ENCODE data around the gene DTWD1.

DTWD1 gene

DNA sequence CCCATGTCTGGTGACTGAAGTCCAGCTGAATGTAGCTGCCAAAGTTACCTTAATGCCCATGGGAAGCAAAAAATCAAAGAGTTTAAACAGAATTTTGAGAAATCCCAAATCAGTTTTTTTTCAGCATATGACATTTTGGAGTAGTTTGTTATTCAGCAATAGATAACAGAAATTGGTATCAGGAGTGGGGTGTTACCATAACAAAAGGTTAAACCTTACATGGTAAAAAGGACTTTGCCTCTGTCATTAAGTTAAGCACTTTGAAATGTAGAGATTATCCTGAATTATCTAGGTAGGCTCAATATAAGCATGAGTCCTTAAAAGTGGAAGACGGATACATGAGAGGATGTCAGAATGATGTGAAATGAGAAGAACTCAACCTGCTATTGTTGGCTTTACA is 32.1 kb downstream of the DTWD1 start:
- Histone ChIP-seq H3K9me3 (ENCODE audit: control insufficient read depth, insufficient read depth, low read depth, low read length) (no peaks in the 10 kb centered on the region), H3K36me3 (ENCODE audit: control insufficient read depth in 2 of 2, insufficient read depth in 1 of 2, low read length in 2 of 2) (no peaks in the 10 kb centered on the region), H3K4me1 (ENCODE audit: control insufficient read depth, insufficient read depth, low read length) (no peaks in the 10 kb centered on the region), H3K27ac (ENCODE audit: extremely low read depth, low read depth, low read length) (no peak overlapping the region), H3K4me3 (ENCODE audit: low read depth, low read length) (no peak overlapping the region)
- CTCF ChIA-PET, result interaction anchor here (0.6 kb wide), 1 partner anchor 1255 kb away, joined by 7 read pairs; no protein-coding TSS in a partner anchor
- TF ChIP-seq, protein P1, sequence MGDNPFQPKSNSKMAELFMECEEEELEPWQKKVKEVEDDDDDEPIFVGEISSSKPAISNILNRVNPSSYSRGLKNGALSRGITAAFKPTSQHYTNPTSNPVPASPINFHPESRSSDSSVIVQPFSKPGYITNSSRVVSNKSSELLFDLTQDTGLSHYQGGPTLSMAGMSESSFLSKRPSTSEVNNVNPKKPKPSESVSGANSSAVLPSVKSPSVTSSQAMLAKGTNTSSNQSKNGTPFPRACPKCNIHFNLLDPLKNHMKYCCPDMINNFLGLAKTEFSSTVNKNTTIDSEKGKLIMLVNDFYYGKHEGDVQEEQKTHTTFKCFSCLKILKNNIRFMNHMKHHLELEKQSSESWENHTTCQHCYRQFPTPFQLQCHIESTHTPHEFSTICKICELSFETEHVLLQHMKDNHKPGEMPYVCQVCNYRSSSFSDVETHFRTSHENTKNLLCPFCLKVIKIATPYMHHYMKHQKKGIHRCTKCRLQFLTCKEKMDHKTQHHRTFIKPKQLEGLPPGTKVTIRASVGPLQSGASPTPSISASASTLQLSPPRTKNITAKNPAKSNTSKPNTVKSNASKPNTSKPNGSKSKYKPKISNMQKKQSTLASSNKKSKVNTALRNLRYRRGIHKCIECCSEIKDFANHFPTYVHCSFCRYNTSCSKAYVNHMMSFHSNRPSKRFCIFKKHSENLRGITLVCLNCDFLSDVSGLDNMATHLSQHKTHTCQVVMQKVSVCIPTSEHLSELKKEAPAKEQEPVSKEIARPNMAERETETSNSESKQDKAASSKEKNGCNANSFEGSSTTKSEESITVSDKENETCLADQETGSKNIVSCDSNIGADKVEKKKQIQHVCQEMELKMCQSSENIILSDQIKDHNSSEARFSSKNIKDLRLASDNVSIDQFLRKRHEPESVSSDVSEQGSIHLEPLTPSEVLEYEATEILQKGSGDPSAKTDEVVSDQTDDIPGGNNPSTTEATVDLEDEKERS (tag by site-specific recombination; IDR thresholded peaks at IDR 0.05), result 0 out of 2 replicates have a peak, but pooled peaks have one; percentile 25
- TF ChIP-seq ZNF837 (tag by site-specific recombination; IDR thresholded peaks at IDR 0.05) (no peak), ZNF707 (tag by site-specific recombination; IDR thresholded peaks at IDR 0.05) (peak; percentile 94), ZXDB (tag by site-specific recombination; IDR thresholded peaks at IDR 0.05) (no peak), ZNF341 (tag by site-specific recombination; IDR thresholded peaks at IDR 0.05; ENCODE audit: low read depth) (no peak)
- POLR2A ChIA-PET, result no interaction called here

- H3K36me3 ChIP-seq (ENCODE audit: control insufficient read depth in 2 of 2, insufficient read depth in 1 of 2, low read length in 2 of 2), result no peaks in the 10 kb centered on the region
- no peak overlapping the region for H3K4me3 ChIP-seq (ENCODE audit: low read depth, low read length)
- ChIA-PET CTCF (no interaction called here), POLR2A (no interaction called here)
- H3K4me1 ChIP-seq (ENCODE audit: control insufficient read depth, insufficient read depth, low read length), result no peaks in the 10 kb centered on the region
- H3K27ac ChIP-seq (ENCODE audit: extremely low read depth, low read depth, low read length), result no peak overlapping the region
- TF ChIP-seq FEZF1 (tag by site-specific recombination; IDR thresholded peaks at IDR 0.05) (no peak), SCRT2 (tag by site-specific recombination; IDR thresholded peaks at IDR 0.05) (no peak), ZNF366 (tag by site-specific recombination; conservative IDR thresholded peaks at IDR 0.05) (peak; percentile 46), ZNF169 (tag by site-specific recombination; IDR thresholded peaks at IDR 0.05) (no peak), ZNF132 (tag by site-specific recombination; IDR thresholded peaks at IDR 0.05; ENCODE audit: borderline replicate concordance) (no peak), ZNF626 (tag by site-specific recombination; IDR thresholded peaks at IDR 0.05) (no peak)
- TF ChIP-seq, protein P2, sequence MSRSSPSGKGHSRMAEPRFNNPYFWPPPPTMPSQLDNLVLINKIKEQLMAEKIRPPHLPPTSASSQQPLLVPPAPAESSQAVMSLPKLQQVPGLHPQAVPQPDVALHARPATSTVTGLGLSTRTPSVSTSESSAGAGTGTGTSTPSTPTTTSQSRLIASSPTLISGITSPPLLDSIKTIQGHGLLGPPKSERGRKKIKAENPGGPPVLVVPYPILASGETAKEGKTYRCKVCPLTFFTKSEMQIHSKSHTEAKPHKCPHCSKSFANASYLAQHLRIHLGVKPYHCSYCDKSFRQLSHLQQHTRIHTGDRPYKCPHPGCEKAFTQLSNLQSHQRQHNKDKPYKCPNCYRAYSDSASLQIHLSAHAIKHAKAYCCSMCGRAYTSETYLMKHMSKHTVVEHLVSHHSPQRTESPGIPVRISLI (tag by site-specific recombination; IDR thresholded peaks at IDR 0.05), result no peak
- H3K9me3 ChIP-seq (ENCODE audit: control insufficient read depth, insufficient read depth, low read depth, low read length), result no peaks in the 10 kb centered on the region
Measured at GRCh38 chr15:49656734-49657133, 35.9 kb downstream of the DTWD1 start.

DNA sequence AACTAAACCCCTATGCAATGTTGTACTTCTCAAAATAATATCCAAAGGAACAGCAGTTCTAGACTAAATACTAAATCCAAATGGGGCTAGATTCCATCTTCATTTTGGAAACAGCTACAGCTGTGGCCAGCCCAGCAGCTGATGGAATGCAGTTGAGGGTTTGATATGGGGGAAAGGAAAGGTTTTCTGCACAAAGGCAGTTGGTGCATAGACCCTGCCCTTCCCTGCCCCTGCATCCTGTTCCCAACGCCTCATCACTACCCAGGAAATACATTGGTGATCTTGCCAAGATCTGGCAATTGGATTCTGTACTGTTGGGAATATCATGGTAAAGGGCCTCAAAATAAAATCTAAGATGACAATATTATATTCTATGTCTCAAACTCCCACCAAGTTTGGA is 43.9 kb downstream of the DTWD1 start:
- Histone ChIP-seq H3K9me3 (ENCODE audit: control insufficient read depth, insufficient read depth, low read depth, low read length) (no peaks in the 10 kb centered on the region), H3K4me3 (ENCODE audit: low read depth, low read length) (no peak overlapping the region), H3K4me1 (ENCODE audit: control insufficient read depth, insufficient read depth, low read length) (no peaks in the 10 kb centered on the region), H3K27ac (ENCODE audit: extremely low read depth, low read depth, low read length) (no peak overlapping the region), H3K36me3 (ENCODE audit: control insufficient read depth in 2 of 2, insufficient read depth in 1 of 2, low read length in 2 of 2) (no peaks in the 10 kb centered on the region)
- CTCF ChIA-PET, result no interaction called here
- POLR2A ChIA-PET, result no interaction called here
- TF ChIP-seq ZNF621 (tag by site-specific recombination; IDR thresholded peaks at IDR 0.05) (no peak), ZSCAN16 (tag by site-specific recombination; IDR thresholded peaks at IDR 0.05) (no peak), TCF7L2 (IDR thresholded peaks at IDR 0.05; ENCODE audit: borderline replicate concordance, low read depth, low read length) (no peak), ZFP41 (tag by site-specific recombination; IDR thresholded peaks at IDR 0.05; ENCODE audit: borderline replicate concordance) (no peak), ZNF404 (tag by site-specific recombination; IDR thresholded peaks at IDR 0.05) (no peak), ZBTB7A (tag by site-specific recombination; IDR thresholded peaks at IDR 0.05; ENCODE audit: low read depth) (no peak), ZNF202 (tag by site-specific recombination; IDR thresholded peaks at IDR 0.05; ENCODE audit: borderline replicate concordance) (no peak), ZSCAN23 (tag by site-specific recombination; IDR thresholded peaks at IDR 0.05) (no peak), ZEB2 (tag by site-specific recombination; IDR thresholded peaks at IDR 0.05) (no peak), MYNN (tag by site-specific recombination; IDR thresholded peaks at IDR 0.05; ENCODE audit: borderline replicate concordance) (no peak), ZNF140 (tag by site-specific recombination; IDR thresholded peaks at IDR 0.05) (no peak)
- TF ChIP-seq, protein P3, sequence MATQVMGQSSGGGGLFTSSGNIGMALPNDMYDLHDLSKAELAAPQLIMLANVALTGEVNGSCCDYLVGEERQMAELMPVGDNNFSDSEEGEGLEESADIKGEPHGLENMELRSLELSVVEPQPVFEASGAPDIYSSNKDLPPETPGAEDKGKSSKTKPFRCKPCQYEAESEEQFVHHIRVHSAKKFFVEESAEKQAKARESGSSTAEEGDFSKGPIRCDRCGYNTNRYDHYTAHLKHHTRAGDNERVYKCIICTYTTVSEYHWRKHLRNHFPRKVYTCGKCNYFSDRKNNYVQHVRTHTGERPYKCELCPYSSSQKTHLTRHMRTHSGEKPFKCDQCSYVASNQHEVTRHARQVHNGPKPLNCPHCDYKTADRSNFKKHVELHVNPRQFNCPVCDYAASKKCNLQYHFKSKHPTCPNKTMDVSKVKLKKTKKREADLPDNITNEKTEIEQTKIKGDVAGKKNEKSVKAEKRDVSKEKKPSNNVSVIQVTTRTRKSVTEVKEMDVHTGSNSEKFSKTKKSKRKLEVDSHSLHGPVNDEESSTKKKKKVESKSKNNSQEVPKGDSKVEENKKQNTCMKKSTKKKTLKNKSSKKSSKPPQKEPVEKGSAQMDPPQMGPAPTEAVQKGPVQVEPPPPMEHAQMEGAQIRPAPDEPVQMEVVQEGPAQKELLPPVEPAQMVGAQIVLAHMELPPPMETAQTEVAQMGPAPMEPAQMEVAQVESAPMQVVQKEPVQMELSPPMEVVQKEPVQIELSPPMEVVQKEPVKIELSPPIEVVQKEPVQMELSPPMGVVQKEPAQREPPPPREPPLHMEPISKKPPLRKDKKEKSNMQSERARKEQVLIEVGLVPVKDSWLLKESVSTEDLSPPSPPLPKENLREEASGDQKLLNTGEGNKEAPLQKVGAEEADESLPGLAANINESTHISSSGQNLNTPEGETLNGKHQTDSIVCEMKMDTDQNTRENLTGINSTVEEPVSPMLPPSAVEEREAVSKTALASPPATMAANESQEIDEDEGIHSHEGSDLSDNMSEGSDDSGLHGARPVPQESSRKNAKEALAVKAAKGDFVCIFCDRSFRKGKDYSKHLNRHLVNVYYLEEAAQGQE (tag by site-specific recombination; IDR thresholded peaks at IDR 0.05), result no peak
- TF ChIP-seq, protein P4, sequence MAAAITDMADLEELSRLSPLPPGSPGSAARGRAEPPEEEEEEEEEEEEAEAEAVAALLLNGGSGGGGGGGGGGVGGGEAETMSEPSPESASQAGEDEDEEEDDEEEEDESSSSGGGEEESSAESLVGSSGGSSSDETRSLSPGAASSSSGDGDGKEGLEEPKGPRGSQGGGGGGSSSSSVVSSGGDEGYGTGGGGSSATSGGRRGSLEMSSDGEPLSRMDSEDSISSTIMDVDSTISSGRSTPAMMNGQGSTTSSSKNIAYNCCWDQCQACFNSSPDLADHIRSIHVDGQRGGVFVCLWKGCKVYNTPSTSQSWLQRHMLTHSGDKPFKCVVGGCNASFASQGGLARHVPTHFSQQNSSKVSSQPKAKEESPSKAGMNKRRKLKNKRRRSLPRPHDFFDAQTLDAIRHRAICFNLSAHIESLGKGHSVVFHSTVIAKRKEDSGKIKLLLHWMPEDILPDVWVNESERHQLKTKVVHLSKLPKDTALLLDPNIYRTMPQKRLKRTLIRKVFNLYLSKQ (tag by site-specific recombination; IDR thresholded peaks at IDR 0.05; ENCODE audit: borderline replicate concordance), result no peak

Measured in HEK293 (cell line).